HG03575 (cell line): ENCODE results near the gene GPSM1.
"Not testable (repeated sequence)": the region's sequence is repeated elsewhere in the genome, so short reads cannot be mapped to it uniquely, and the experiment has no call there.

Source experiments
- ATAC-seq: cut with Tn5 transposase; IDR thresholded peaks from one replicate; pipeline ENCODE4 v1.9.1; 2021; ENCODE audit not compliant: unreplicated experiment, insufficient number of reproducible peaks, low FRiP score; ENCODE audit errors: extremely low read depth

GPSM1 gene

GRCh38 chr9:136351868-136352267, 24.5 kb downstream of the GPSM1 start:
- ATAC-seq: not testable (repeated sequence)

GRCh38 chr9:136352682-136353081, 25.3 kb downstream of the GPSM1 start:
- ATAC-seq: no peak

DNA sequence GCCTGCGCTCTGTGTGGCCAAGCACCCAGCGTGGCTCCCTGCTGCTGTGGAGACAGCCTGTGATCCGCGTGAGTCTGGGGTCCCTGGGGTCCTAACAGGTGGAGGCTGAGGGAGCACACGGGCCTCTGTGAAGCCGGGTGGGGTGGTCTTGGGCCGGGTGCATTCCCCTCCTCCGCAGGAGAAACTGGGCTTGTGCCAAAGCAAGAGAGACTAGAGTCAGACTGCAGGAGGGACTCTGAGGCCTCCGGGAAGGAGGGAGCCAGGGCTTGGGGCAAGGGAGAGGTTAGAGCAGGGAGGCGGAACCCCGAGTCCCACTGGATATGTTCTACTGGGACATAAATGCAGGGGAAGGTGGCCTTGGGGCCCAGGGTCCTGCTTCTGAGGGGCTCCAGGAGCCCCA, 25.7 kb downstream of the GPSM1 start:
- no peak for ATAC-seq

DNA sequence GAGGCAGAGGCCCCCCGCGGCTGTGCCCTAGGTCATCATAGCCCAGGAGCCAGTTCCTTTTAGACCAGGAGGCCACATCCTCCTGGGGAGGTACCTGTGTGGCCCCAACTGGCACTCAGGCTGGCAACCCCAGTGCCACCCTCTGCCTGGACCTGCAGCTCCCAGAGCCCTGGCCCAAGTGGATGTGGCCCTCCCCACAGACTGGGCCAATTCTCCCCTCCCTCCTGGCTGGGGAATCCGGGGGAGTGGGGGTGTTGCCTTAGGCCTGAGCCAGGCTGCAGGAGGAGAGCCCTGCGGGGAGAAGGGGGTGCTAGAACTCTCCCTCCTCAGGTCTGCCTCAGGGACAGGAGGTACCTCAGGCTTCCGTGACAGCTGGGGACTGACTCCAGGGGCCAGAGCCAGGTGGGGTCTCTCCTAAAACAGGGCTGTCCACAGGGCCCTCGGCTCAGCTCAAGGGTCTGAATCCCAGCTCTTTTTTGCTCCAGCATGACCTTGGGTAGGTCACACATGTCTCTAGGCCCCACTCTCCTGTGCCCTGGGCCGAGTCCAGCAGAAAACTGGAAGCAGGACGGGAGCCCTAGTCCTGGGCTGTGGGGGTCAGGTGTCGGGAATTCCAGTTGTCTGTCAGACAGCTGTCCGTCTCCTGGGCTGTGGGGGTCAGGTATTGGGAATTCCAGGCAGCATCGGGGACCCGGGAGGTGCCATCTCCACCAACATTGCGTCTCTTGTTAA, 26.6 kb downstream of the GPSM1 start:
- no peak for ATAC-seq

DNA sequence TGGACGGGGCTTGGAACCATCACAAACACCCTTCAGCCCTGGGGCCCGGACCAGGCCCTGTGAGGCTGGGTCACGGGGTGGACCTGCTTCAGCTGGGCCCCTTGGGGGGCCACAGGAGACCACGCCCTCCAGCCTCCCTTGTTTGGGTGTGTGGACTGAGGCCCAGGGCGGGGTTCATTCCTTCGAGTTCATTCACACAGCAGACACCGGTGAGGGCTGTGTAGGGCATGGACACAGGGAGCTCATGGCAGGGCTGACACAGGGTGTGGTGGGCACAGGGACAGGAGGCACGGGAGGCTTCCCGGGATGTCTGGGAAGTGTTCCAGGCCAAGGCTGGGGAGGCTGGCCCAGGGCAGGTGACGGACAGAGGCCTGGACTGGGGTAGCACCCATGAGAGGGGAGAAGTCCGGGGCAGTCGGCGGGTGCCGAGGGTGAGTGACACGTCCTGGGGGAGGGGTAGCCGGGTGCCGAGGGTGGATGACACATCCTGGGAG, 27.3 kb downstream of the GPSM1 start:
- ATAC-seq: no peak

GRCh38 chr9:136355616-136356557, 28.5 kb downstream of the GPSM1 start:
- ATAC-seq: no peak

- no peak for ATAC-seq
Observed at GRCh38 chr9:136357202-136357725, 29.9 kb downstream of the GPSM1 start.

DNA sequence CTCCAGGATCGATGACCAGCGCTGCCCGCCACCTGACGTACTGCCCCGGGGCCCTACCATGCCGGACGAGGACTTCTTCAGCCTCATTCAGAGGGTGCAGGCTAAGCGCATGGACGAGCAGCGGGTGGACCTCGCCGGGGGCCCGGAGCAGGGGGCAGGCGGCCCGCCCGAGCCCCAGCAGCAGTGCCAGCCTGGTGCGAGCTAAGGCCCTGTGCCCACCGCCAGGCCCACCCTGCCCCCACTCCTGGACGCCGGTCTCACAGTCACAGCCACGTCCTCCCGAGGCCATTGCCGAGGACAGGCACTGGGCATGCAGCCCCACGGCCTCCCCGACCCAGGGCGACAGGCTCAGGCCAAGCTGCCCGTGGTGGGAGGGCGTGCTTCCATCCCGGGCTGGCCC, 30.7 kb downstream of the GPSM1 start:
- ATAC-seq: no peak

DNA sequence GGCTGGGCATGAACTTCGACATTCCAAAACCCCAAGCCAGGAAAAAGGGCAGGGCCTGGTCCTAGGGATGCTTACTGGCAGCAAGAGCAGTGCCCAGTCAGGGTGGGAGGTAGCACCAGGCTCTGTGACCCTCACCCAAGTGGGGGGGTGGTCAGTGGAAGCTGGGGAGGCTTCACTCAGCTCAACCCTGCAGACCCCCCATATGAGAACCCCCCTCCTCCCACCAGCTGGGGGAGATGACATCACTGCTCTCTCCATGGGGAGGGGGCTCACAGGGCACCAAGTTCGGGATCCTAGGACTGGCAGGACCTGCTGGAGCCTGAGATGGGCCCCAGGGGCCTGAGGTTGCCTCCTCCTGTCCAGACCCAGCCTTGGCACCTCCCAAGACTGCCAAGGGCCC, 31.5 kb downstream of the GPSM1 start:
- ATAC-seq: no peak

DNA sequence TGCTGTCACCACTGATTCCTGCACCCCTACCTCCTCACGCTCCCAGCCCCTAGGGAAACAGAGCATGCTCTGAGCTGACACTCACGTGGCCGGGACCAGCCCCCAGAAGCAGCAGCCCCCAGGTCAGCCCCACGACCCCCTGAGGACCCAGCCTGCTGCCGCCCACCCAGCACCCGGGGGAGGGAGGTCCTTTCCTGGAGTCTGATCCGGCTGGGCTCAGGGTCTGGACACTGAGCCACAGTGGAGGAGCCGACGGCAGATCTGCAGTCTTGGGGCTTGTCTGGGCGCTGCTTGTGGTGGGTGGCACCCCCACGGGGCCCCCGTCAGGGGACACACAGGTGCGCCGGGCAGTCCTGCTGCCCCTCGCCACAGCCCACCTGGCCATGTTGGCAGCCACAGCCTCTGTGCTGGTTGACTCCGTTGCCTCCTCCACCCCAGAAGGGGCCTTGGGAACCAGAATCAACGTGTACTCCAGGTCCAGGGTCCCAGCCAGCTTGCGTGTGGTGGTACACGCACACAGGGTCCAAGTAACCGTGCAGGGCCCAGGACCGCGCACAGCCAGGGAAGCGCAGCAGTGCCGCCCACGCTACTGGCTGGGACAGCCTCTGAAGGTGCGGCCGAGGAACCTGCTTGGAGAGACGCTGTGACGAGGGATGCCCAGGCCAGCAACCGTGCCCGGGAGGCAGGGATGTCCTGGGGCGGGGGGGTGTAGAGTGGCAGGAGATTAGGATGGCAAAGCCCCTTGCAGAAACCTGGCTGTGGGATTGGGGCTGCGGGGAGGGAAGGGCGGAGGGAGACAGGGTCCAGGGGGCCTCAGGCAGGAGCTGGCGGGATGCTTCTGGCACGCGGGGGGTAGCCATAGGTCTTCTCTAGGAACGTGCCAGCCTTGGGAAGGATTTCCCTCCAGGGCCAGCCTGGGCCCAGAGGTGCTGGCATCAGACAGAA, 32.7 kb downstream of the GPSM1 start:
- ATAC-seq: no peak

DNA sequence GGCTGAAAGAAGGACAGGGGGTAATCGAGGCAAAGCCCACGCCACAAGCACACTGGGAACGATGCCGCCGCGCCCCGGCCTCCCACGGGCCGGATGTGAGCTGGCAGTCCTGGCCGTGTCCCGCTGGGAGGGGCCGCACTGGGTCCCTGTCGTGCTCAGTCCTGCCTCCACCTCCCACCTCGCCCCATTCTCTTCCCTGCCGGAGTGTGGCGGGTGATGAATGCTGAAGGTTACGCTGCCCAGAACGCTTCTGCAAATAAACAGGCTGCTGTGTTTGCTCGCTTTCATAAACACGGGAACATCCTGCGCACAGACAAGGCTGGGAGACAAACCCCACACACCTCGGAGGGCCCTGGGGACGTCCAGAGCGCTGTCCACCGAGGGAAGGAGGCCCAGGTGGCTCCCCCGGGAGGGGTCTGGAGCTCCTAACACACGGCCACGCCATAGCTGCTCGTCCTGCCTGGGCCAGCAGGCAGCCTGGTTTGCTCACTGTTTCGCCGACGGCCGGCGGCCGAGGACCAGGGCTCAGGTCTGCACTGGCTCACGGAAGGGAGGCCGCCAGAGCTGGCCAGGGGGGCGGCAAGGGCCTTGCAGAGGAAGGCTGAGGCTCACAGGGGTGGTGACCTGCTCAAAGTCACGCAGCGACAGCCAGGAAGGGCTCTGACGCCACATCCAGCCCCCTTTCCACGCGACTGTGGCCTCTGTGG, 33.9 kb downstream of the GPSM1 start:
- no peak for ATAC-seq

GRCh38 chr9:136361754-136362449, 34.6 kb downstream of the GPSM1 start:
- no peak for ATAC-seq

DNA sequence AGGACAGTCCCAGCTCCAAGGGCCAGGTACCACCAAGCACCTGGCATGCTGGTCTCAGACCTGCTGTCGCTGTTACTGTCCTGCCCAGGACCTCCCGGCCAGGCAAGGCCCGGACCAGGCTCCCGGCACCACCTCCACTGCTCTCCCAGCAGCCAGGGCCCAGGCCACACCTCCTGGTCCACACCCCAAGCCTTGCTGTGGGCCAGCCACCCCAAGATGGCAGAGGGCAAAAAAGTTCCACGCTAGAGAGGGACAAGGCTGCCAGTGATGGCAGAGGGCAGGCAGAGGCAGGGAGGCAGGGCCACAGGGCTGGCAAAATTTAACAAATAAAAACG, 35.1 kb downstream of the GPSM1 start:
- no peak for ATAC-seq

- no peak for ATAC-seq
Observed at GRCh38 chr9:136363106-136363948, 36.0 kb downstream of the GPSM1 start, which contains the start of gene DNLZ. TSS of gene DNLZ (minus strand) at chr9:136363744. CDS start at chr9:136363714, 30 bp downstream.

- ATAC-seq: no peak
Observed at GRCh38 chr9:136363949-136364748, 36.8 kb downstream of the GPSM1 start.
